Astrocyte of the spinal cord (primary cell): ENCODE measurements around the gene GORASP1.

Experiments used
- DNase-seq: peaks from one replicate; pipeline ENCODE4 v3.0.0; 2011; ENCODE audit warnings: low read depth, low spot score
- H3K4me3 ChIP-seq: 2 replicates; pipeline ENCODE4 v1.5.1; 2011; ENCODE audit warnings: low read depth, mild to moderate bottlenecking, low read length, moderate library complexity
- CTCF ChIP-seq: IDR thresholded peaks from 2 replicates; pipeline ENCODE4 v1.5.1; 2012; ENCODE audit warnings: low read depth, mild to moderate bottlenecking, low read length, inconsistent platforms
- in situ Hi-C: cut with HindIII; loops from 2 replicates; pipeline ENCODE4 v1.10.0; 2017; ENCODE audit warnings: low sequenced_read_pairs

GORASP1 gene

GRCh38 chr3:39109086-39109485 is 1.7 kb upstream of the GORASP1 start:
- in situ Hi-C loops, result loop anchor here (25.0 kb wide), 1 partner anchor 178 kb away; the partner anchor contains the start of gene CX3CR1
- TF ChIP-seq CTCF, result no peak
- no peak for DNase-seq
- no peak overlapping the region for H3K4me3 ChIP-seq

- in situ Hi-C loops, result loop anchor here (25.0 kb wide), 1 partner anchor 179 kb away; the partner anchor contains the start of gene CX3CR1
- no peak for TF ChIP-seq CTCF
- peak overlapping the region; percentile 91 for H3K4me3 ChIP-seq
- no peak for DNase-seq
Observed at GRCh38 chr3:39108200-39108710, 828 bp upstream of the GORASP1 start.

GRCh38 chr3:39106851-39107387 is 508 bp downstream of the GORASP1 start:
- no peak for TF ChIP-seq CTCF
- peak overlapping the region; percentile 91 for H3K4me3 ChIP-seq
- in situ Hi-C loops, result loop anchor here (25.0 kb wide), 1 partner anchor 180 kb away; the partner anchor contains the start of gene CX3CR1
- peak; percentile 56 for DNase-seq

- peak overlapping the region; percentile 91 for H3K4me3 ChIP-seq
- no peak for TF ChIP-seq CTCF
- in situ Hi-C loops, result loop anchor here (25.0 kb wide), 1 partner anchor 181 kb away; the partner anchor contains the start of gene CX3CR1
- DNase-seq, result peak; percentile 29
Observed at GRCh38 chr3:39106281-39106811, 1.1 kb downstream of the GORASP1 start.

GRCh38 chr3:39105687-39106063 is 1.8 kb downstream of the GORASP1 start:
- no peak for DNase-seq
- no peak for TF ChIP-seq CTCF
- in situ Hi-C loops, result loop anchor here (25.0 kb wide), 1 partner anchor 182 kb away; the partner anchor contains the start of gene CX3CR1
- no peak overlapping the region for H3K4me3 ChIP-seq

GRCh38 chr3:39104961-39105686 is 2.3 kb downstream of the GORASP1 start:
- in situ Hi-C loops, result loop anchor here (25.0 kb wide), 1 partner anchor 182 kb away; the partner anchor contains the start of gene CX3CR1
- no peak overlapping the region for H3K4me3 ChIP-seq
- TF ChIP-seq CTCF, result no peak
- no peak for DNase-seq
